Daoy (cell line): ENCODE measurements around the gene EPN2. TPM values are rescaled to one million over a fixed set of nuclear protein-coding genes. Genes with fewer than 3 reads are reported as not detected.

ENCODE experiments used
- DNase-seq: peaks from one replicate; pipeline ENCODE4 v3.0.0-alpha.2; 2015; ENCODE audit warnings: low read depth
- total RNA-seq: library from RNA; depleted of rRNA; stranded (reverse); fragments of >200 nt; shearing (Covaris generic); gene quantifications from 2 replicates; pipeline ENCODE4 v1.2.3, GENCODE V29; 2014

EPN2 gene
- total RNA-seq, 1 experiment from 2014 or later: 37.3 TPM

DNA sequence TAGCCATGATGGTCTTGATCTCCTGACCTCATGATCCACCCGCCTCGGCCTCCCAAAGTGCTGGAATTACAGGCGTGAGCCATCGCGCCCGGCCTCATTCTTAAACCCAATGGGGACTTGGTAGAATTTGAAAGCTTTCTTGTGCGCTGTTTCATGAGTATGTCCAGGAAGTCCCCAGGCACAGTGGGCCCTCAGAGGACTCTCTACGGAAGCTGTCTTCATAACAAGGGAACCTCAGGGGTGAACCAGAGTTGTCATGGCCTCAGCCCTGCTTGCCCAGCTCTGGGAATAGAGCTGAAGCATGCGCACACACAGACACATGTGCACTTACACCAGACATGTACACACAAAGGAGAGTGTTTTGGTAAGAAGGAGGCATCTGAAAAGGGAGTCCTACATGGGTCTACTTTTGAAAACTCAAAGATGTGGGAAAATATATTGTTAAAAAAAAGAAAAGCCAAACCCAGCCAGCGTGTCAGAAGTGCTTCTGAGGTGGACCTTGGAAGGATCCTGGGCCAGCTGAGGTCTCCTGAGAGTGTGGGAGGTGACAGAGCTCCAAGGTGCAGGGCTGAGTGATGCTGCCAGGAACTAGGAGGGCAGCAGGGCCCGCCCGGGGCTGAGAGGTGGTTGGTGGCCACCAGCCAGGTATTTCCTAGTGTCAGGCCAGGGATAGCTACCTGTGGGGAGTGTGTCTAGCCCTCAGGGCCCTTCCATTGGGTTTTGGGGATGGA lies 54.6 kb downstream of the EPN2 start:
- no peak for DNase-seq

- DNase-seq: no peak
Measured at GRCh38 chr17:19292377-19292711, 55.2 kb downstream of the EPN2 start.

DNA sequence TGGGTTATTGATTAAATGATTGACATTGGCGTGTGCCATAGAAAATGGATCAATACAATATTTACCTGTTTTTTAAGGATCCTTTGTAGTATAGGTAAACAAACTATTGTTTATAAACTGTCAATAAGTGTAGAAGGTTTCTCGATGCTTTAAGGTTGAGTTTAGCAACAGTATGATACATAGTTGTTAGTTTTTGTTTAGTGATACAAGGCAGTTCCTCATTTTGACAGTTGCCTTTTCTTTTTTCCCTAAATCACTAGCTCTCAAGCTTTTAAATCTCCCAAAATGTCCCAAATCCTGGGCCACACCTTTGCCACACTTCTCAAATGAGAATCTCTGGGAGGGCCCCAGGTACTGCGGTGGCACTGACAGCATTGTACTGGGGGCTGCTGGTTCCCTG lies 57.3 kb downstream of the EPN2 start:
- DNase-seq: no peak

DNA sequence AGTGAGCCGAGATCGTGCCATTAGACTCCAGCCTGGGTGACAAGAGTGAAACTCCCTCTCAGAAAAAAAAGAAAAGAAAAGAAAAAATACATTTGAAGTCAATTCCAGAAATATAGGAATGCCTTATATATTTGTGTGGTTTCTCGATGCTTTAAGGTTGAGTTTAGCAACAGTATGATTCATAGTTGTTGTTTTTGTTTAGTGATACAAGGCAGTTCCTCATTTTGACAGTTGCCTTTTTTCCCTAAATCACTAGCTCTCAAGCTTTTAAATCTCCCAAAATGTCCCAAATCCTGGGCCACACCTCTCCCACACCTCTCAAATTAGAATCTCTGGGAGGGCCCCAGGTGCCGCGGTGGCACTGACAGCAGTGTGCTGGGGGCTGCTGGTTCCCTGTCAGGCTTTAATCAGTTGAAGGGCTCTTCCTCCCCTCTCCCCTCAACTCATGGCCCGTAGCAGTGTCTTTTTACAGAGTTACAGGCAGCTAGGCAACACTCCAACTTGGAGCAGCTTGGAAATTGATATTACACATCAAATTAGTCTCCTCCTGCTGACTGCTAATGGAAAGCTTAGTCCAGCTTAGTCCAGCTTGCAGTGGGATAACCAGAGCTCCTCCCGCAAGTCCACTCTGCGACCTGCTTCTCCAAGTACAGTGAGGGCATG lies 58.4 kb downstream of the EPN2 start:
- DNase-seq: no peak

- no peak for DNase-seq
Measured at GRCh38 chr17:19296786-19297778, 59.9 kb downstream of the EPN2 start.

DNA sequence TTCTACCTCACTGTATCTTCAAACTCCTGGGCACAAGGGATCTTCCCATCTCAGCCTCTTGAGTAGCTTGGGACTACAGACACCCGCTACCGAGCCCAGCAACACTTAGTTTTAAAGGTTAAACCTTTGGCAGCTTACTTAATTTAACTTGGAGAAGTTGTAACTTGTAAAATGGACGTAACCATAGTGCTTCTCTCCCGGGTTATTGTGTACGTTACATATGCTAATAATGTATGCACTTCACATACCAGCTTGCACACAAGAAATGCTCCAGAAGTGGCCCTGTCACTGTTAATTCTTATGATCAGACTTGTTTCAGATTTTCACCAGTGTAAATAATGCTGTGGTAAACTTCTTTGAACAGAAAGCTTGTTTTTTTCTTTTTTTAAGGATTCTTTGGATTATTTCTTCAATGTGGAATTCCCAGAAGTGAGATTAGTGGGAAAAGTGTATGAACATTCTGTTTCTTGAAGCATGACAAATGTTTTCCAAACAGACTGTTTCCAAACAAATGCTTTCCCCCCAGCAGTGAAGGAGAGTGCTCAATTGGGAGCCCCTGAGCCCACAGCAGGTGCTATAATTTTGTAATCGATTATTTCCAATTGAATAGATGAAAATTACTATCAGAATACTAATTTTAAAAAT lies 61.5 kb downstream of the EPN2 start:
- DNase-seq: no peak

DNA sequence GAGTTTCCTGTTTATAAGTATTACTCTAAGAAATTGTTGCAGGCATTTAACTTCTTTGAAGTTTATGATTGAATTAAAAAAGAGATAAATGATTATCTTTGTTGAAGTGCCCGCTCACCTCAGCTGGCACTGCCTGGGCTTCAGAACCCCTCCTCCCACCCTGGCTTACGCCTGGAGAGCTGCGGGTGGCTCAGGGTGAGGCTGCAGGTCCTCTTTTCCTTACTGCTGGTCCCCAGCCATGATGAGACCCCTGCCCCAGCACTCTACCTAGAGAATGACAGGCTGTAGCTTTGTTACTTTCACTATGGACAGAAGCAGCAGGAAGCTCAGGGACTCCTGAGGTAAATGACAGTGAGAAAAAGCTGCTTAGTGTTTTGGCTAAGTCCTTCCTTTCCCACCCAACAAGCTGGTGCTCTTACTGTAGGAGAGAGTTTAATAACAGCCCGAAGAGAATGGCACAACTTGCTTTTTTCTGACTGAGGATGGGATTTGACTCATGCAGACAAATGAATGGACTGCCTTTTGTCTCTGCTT lies 62.1 kb downstream of the EPN2 start:
- DNase-seq: no peak

- DNase-seq: no peak
Measured at GRCh38 chr17:19299866-19300265, 62.7 kb downstream of the EPN2 start.

DNA sequence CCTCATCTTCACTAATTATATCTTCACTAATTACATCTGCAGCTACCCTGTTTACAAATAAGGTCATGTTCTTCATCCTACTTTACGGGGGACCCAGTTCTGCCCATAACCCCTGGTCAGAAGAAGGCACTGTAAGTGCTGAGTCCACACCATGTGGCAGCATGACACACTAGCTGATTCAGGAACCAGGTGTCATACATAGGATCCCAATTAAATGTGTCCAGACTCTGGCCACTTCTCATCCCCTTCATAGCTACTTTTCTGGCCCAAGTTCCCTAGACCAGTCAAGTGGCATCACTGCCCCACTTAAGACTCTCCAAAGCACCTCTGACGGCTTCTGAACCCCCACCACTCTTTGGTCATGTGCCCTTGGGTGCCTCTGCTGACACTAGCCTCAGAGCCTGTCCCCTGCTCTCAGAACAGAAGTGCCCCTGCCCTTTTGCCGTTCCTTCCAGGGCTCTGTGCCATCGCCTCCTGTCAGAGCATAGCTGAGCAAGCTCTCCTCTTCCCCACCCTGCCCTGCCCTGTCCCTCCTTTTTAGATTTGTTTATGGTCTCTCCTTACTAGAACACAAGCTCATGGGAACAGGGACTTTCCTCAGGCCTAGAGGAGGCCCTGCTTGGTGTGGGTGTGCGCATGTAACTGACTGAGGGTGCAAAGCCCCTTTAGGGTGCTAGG lies 64.2 kb downstream of the EPN2 start:
- no peak for DNase-seq

DNA sequence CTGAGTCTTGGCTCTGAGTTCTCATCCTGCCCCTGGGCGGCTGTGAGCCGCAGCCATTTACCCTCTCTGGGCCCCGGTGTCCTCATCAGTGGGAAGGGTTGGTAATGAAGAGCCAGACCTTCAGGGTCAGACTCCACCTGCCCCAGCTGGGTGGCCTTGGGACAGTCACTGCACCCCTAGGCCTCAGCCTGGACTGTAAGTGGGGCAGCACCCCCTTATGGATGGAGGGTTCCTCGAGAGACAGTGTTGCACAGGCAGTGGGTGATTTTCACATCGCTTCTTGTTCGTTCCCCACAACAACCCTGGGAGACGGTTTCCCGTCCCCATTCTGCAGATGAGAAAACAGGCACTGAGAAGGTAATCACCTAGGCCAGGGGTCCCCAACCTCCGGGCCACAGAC lies 64.8 kb downstream of the EPN2 start:
- no peak for DNase-seq

DNA sequence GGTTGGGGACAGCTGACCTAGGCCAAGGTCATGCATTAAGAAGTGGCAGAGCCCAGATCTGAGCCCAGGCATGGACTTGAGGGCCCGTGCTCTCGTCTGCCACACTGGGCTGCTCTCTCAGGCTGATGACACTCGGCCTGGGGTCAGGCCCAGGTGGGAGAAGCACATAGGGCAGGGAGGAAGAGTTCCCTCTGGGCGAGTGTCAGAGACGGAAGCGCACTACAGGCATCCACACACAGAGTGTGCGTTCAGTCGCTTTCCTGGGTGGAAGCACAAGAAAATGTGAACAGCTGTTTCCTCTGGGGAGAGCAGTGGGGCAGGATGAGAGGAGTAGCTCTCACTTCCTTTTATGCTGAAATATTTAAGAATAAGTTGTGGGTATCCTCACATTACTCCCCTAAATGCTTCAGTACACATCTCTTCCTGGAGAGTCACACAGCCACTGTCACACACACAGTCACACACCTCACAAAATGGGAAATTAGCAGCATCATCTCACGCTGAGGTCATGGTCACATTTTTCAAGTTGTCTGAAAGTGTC lies 65.7 kb downstream of the EPN2 start:
- no peak for DNase-seq

DNA sequence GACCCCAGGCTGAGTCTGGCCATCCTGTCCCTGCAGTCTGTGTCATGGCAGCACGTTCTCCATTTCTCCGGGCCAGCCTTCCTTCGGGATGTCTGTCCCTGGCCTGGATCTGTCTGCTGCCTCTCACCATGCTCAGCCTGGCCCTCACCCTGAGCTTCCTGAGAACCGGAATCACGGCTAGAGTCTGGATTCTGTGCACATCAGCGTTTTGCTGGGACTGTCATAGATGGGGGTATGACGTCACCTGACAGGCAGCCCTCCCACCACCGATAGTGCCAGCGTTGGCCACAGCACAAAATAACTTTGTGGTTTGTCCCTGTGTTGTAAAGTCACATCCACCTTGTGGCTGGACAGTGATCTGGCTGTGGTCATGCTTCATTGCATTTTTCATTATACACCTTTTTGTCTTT lies 66.2 kb downstream of the EPN2 start:
- peak; percentile 37 for DNase-seq

DNA sequence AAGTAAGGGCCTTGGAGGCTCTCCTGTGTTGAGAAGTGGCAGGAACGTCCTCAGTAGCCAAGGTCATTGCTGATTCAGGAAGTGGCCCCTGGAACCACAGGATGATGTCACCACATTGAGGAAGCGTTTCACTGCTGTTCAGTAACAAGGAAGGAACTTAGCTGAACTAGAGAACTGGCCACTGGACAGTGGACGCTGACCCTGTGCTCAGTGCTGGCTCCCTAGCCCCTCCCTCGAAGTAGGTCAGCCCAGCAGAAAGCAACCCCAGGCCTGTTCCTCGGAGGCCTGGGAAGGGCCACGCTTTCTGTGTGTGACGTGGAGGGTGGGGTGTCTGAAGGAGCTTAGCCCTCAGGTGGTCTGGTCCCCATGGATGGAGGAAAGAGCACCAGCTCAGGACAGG lies 67.0 kb downstream of the EPN2 start:
- peak; percentile 75 for DNase-seq

- DNase-seq: no peak
Measured at GRCh38 chr17:19304751-19305150, 67.6 kb downstream of the EPN2 start.

GRCh38 chr17:19305256-19305655 lies 68.1 kb downstream of the EPN2 start:
- DNase-seq: no peak

GRCh38 chr17:19305761-19306159 lies 68.6 kb downstream of the EPN2 start:
- DNase-seq: no peak

- peak; percentile 18 for DNase-seq
Measured at GRCh38 chr17:19306160-19307111, 69.3 kb downstream of the EPN2 start.

- no peak for DNase-seq
Measured at GRCh38 chr17:19307521-19307920, 70.4 kb downstream of the EPN2 start.

DNA sequence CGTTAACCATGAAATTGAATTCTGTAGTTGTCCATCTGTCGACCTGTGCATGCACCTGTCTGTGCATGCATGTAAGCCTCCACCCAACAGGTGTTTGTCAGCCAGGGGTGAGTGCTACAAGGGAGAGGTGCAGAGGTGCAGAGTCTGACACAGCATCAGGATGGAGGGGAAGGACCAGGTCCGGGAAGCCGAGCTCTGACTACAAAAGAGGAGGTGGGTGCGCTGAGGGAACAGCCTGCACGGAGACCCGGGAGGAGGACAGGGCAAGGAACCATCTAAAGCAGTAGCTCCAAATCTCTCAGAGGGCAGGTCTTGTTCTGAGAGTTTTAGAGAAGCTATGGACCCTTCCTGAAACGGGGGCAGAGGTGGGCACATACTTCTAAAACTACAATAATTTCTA lies 71.2 kb downstream of the EPN2 start:
- DNase-seq: no peak

DNA sequence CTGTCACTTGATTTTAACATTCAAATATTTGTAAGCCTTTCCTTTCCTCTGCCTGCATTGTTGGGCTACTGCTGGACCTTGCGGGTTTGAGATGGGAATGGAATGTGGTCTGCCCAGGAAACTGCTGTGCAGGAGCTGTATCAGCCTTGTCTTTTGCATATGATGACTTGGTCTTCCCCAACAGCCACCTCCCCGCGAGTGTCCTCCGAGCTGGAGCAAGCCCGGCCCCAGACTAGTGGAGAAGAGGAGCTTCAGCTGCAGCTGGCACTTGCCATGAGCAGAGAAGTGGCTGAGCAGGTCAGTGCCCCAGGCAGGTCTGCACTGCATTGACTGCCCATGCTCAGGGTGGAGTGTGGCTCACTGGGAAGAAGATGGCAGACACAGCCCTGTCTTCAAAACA lies 72.5 kb downstream of the EPN2 start:
- DNase-seq: no peak
